HK-2 (cell line): ENCODE results near the gene EYA4.
"Not testable (repeated sequence)": the region's sequence is repeated elsewhere in the genome, so short reads cannot be mapped to it uniquely, and the experiment has no call there.

Experiments
- DNase-seq: peaks from one replicate; pipeline ENCODE4 v3.0.0-alpha.2; 2018; ENCODE audit not compliant: unreplicated experiment

Gene EYA4

DNA sequence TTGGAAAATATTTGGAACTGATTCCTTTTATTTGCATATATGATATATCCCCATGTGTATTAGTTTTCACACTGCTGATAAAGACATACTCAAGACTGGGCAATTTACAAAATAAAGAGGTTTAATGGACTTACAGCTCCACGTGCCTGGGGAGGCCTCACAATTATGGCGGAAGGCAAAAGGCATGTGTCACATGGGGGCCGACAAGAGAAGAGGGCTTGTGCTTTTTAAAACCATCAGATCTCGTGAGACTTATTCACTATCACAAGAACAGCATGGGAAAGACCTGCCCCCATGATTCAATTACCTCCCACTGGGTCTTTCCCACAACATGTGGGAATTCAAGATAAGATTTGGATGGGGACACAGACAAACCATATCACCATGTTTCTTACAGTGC is 156.4 kb downstream of the EYA4 start:
- not testable (repeated sequence) for DNase-seq

DNA sequence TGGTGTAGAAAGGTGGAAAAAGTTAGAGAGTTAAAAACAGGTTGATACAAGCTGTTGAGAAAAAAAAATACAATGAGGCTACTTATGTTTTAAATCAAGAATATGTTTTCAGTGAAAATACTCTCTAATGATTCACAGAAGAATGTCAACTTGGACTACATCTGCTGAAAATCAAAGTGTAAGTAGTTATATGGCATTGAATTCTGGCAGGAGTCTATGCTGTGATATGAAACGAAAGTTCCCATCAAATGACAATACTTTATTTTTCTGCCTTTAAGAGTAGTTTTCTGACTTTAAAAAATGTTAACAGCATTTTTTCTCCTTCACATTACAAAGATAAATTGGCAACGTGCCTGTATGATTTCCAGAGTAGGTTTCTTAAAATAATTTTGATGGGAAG is 158.3 kb downstream of the EYA4 start:
- no peak for DNase-seq

DNA sequence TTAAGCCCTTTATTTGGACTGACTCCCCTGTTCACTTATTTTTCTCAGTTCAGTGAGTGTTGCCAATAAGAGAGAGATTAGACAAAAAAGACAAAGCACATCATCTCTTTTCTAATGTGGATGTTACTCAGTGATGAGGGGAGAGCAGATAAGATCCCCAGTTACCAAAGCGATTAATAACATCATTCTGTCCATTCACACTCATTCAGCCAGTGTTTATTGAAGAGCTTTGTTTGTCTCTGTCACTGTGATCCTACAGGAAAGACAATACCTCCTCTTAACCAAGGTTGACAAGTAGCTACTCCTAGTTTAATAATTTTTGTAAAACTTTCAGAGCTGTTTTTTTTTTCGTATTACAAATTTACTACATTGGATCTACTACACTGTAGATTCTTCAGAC is 163.0 kb downstream of the EYA4 start:
- DNase-seq, result no peak

DNA sequence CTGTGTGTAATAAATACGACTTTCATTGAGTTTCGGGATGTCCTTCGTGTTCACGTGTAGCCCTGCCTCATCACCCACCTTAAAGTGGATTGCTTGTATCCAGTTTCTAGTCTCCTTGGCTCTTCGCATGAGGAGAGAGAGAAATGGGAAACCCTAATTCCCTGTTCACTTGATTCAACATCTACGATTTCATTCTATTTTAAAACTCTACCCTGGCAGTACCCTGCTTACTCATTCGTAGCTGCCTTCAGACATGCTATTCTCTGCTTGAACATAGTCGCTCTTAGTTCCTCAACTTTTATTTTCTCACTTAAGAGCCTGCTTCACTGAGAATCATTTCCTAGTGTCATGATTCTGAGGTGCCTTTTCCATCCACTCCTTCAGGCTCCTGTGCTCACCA is 163.6 kb downstream of the EYA4 start:
- DNase-seq, result no peak

DNA sequence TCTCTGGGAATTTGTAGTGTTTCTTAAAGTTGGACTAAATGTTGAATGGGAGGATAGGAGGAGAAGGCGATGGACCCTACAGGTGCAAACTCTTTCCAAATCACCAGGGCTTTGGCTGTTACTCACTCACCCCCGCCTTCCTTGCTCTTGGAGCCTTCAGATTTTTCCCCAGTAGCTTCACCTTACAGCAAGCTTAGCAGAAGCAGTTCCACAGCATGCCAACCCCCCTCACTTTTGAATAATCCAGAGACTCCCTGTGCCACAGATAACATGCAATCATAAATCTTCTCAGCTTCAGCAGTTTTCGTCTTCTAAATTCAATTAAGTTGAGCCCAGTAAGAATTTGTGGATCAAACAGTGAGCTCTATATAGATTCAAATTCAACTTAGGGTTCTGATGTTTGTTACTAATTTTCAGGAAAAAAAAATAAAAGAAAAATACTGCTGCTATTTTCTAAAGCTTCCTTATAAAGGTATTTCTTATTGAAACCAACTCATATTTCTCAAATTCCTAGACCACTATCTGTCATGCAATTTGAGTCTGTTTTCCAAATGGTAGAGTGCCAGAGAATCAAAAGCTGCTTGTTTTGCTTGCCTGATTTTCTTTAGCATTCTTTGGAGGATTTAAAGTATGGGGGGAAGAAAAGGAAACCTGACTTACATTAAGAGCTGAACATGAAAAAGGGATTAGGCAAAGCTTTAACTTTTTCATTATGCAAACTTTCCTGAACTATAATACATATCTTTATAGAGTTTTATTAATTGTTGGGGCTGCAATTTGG is 166.4 kb downstream of the EYA4 start:
- DNase-seq, result no peak

DNA sequence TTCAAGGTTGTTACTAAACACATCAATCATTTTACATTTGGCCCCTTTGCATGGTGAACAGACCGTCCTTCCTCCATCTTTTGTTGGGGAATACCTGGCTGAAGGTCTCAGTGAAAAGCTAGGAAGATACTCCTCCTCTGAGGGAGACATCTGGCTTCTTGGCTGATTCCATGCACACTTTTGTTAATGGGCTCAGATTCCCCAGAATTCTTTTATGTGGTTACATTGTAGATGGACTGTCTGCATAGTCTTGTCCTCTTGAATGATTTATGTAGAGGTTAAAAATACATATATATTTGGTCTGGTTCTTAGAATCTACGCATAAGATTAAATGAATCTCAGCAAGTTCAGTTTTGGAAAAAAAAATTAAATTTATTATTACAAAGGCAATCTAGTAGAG is 167.0 kb downstream of the EYA4 start:
- no peak for DNase-seq

DNA sequence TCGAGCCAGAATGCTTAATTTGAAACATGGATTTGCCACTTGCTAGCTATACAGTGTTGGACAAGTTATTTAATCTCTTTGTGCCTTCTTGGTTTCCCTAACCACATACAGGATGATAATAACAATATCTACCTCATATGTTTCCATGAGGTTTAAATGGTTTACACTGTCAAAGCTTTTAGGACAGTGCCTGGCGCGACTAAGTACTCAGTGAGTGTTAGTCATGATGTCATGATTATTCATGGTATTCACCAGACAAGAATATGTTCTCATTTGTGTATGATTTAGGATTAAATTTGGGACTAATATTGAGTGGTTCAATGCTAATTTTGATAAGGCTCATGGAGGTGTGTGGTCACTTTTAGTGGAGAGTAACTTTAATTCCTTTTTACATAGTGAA is 167.4 kb downstream of the EYA4 start:
- DNase-seq, result no peak

DNA sequence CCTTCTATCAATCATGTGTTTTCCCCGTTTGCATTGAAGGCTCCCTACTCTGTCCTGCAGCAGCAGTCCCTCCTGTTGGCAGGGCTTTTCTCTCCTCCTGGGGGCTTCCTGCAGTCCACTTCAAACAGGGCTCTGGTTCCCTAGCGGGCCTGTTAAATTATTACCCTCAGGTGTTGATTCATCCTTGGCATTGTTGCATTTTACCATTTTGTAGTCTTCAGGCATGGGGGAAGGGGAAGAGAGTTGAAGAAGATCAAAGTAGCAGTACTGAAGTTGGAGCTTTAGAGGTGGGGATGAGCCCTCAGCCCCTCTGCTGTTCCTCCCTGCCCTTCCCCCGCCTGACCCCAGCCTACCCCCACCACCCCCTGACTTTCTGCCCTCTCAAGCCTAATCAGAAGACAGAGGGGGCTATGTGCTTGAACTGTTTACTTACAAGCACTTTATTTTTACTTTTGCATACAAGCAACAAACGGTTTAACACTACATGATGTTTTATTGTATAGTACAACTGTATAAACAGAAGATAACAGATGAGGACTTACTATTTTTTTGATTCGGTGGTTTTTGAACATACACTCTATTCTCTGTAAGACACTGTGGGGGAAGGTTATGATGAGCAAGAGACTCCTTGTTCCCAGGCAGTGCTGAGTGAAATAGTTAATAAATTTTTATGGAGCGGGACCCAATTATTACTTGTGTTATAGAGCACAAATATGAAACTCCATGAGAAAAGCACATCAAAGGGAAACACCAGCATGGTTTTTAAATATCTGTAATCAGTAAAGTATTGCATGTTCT is 169.7 kb downstream of the EYA4 start:
- DNase-seq, result peak; percentile 16

DNA sequence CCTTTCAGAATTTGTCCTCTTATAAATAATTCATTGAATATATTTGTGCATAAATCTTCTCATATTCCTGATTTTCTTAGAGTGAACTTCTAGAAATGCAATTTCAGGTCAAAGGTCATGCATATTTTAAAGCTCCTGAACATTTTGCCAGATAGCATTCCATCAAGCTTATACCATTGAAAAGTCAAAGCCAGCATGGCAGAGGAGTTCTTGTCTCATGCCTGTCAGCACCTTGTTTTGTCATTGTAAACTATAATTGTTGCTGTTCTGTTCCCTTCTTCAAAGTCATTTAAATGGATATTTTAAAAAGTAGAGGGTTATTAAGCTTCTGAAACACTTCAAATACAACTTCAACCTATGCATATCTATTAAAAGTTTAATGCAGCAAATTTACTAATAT is 170.6 kb downstream of the EYA4 start:
- DNase-seq, result no peak

DNA sequence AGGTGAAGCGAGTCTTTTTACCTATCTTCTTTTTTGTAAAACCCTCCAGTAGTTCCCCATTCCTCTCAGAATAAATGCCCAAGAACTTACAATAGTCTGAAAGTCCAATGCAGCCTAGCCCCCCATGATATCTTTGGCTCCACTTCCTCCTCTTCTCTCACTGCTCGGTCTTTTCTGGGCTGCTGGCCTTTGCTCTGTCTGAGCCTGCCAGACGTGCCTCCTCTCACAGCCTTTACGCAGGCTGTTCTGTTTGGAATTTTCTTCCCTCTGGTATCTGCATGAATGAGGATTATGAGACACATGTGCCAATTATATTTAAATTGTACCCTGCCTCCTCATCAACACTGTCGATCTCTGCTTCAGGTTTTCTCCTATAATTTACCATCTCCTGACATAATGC is 174.1 kb downstream of the EYA4 start:
- no peak for DNase-seq

DNA sequence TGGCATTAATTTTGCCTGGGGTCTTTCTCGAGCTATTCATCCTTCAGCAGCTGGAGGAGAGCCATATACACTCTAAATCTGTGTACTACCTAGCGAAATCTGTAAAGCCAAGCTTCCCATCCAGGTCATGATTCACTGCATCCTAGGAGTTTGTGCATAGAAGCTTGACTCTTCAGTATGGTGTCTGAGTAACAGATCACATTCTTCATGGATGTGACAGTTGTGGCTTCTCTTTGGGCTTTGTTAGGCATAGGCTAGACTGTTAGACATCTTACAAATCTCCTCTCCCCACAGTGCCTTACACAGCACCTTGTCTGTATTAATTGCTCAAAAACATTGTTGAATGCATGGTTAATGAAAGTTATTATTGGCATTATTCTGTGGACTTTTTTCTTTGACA is 177.0 kb downstream of the EYA4 start:
- no peak for DNase-seq

DNA sequence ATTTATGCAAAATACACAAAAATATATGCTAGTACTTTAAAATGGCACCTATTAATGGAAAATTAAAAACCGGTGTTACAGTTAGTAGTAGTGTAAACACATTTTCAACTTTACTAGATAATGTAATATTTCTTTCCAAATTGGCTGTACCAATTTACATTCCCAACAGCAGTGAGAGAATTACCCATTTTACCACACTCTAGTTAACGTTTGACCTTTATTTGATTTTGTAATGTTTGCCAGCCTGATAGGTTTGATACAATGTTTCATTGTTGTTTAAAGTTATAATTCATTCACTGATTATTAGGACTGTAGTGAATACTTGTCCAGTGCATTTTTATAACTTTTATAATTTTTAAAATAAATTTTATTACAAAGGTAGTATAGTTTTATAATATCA is 182.1 kb downstream of the EYA4 start:
- DNase-seq, result no peak

DNA sequence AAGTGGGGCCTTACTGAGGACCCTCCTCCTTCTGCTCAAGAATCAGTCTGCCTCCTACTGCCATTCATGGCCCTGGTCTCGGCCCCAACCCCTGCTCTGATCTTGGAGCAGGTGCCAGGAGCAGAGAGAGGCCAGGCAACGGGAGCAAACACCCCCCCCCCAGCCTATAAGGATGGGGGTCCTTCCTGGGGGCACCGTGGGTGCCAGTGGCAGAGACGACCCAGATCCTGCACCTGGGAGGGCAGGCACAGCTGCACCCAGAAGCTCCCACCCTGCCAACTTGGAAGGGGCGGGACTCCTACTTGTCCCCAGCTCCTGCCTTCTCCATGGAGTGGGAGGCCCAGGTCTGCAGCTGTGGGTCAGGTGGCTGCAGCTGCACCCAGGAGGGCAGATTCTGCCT is 183.2 kb downstream of the EYA4 start:
- DNase-seq, result no peak

DNA sequence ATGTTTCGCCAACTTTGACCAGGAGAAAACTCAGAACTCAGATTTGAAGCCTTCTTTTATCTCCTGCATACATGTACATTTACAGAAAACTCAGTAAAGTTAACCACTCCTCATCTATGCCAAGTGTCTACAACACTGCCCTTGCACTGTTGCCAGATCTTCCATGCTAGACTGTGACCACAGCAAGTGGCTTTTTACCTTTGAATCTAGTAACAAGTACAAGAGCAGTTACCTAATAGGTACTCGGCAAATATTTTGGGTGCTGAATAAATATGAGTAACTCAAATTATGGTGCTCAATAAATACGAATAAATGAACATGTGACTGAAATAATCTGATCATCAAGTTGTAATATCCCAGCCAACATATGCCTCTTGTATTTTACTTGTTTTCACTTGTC is 184.9 kb downstream of the EYA4 start:
- no peak for DNase-seq

DNA sequence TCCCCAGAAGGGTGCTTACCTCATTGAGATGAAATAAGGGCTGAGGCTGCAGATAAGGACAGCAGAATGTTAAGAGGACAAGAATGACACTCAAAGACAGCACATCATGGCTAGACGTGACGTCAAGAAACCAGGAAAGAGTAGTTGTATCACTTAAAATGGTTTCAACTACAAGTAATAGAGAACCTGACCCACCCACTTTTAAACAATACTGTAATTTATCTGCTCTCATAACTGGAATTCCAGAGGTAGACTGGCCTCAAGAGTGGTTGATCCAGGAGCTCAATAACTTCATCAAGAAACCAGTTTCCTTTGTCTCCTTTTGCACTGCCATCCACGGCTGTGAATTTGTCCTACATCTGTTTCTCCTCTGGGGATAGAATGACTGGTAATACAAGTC is 187.1 kb downstream of the EYA4 start:
- DNase-seq, result no peak

DNA sequence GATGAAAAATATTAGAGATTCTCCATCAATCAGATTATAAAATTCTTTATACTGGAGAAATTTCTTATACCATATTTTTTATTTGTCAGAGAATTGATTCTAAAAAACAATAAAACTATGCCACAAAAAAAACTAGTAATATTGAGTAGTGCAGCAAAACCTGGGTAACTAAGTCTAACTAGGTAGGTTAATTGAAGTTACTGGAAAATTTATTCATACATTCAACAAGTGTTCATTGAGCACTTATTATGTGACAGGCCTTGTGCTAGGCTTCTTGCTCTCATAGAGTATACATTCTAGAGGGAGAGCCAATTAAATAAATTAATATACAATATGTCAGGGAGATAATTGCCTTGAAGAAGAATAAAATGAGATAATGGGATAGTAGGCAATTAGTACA is 189.4 kb downstream of the EYA4 start:
- DNase-seq, result no peak

DNA sequence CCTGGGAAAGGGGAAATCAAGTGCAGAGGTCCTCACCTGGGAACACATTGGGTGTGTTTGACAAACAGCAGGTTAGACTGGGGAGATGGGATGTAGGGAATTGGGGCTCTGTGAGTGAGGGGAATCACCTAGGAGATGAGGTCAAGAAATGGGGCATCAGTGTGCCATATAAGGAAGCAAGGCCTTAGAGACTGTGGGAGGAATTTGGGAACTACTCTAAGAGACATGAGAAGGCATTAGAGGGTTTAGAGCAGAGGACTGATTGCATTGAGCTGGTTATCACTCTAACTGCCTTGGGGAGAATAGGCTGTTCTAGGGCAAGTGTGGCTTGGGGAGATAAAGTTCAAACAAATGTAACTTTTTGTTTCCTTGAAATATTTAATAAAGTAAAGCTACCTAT is 189.9 kb downstream of the EYA4 start:
- no peak for DNase-seq

DNA sequence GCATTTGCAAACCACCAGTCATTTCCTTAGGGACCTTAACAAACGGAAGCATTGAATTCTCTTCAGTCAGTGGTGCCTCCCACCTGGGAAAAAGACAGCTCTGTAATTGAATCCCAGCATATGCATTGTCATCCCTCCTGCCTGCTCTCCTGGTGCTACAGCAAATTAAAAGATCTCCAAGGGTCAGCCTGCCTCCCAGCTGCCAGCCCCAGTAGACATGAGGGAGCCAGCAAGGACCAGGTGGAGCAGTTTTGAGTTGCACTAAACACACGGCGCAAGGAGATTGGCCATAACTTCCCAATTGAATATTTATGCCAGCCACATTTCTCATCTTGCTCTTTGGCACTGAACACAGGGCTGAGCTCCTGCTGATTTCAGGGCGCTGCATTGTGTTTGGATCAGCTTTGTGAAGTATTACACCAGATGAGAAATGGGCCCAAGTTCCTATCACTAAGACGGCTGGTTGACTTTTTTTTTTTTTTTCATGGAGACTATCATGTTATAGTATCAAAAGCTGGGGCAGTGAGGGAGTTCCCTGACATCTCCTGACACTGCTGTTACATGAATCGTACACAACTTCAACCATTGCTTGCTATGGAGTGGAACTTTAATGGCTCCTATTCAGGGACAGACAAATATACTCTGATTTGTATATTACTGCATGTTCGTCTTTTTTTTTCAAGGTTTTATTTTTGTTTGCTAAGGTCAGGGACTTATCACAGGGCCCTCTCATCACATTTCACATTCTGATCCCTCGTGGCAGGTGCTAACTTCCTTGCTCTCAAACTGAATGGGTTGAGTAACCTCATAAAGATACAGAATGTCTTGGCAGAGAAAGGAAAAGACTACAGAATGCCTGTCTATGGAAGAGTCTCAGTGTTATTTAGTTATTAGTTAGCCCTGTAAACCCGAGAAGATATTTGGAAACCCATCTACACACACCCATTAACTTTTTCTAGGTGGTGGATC is 191.1 kb downstream of the EYA4 start:
- no peak for DNase-seq

DNA sequence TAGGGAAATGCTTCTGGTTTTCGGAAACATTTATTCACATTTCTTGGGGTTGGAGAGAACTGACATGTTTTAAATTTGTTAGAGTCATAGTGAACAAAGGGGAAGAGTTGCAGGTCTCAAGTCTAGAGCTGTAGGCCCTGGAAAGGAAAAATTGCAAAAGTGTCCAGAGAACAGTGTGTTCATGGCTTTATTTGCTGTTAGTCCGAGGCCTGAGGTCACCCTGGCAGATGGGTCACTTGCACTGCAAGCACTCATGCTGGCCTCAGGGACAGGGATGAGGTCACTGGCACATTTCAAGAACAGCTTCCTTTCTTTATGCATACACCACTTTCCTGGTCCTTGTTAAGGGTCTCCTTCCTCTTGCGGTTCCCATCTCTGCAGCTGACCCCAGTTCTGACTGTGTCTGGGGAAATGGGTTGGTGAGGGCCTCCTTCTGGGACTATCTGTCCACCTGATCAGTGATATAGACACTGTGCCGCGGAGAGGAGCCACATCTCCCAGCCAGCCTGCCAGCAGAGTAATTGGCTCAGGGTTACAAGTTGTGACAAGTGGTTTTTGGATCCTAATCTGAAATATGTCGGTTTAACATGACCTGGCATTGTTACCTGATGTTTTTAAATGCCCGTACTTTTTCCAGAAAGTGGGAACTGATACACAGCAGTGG is 194.0 kb downstream of the EYA4 start:
- no peak for DNase-seq

DNA sequence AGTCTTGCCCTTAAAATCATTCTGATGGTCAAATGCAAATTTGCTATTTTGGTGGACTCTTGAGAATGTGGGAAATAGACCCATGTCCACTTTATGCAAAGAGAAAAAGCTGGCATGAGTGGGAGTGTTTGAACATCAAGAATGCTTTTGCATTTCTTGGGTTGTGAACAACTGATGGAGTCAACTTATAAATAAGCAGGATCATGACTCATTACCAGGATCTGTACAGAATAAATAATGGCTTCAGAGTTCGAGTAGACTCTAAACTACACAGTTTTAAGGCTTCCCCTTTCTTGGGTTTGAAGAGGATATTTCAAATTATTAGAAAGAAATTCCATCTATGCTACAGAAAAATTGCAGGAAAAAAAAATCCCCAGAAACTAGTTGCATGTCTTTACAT is 195.5 kb downstream of the EYA4 start:
- DNase-seq, result no peak

DNA sequence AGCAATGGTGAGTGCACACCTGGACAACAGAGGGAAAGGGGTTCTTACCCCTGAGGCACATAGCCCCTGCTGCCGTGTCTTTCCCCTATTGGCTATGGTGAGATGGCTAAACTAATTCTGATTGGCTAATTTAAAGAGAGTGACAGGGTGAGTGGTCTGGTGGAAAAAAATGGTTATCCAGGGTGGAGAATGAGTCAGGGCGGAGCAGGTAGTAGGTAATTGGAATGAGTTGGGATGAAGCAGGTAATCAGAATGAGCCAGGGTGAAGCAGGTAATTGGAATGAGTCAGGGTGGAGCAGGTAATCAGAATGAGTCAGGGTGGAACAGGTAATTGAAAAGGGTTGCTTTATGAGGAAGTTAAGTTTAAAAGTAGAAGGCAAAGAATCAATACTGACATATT is 200.3 kb downstream of the EYA4 start:
- DNase-seq, result no peak

DNA sequence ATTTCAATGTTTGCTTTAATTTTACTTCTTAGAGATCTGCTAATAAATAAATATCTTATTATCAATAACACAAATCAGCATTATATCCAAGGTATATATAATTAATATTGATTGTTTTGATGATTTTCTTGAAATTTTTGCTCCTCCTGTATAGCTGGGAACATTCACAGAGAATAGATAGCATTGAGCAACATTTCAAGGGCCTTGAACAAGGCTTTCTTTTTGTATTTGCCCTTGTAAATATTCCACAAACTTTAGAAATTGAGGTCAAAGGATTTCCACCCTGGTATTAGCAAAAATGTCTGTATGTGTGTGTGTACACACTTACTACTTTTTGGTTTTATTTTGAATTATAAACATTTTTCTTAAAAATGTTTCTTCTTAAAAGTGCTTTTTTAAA is 205.6 kb downstream of the EYA4 start:
- DNase-seq, result no peak
